Adrenal gland (tissue), 5 donors: Measurements from ENCODE around the gene DOK3.

Experiments used
- CTCF ChIP-seq, 6 experiments: fragments of 450-650 bp in 4 of 6; fragments of 200-600 bp in 2 of 6; sonication (generic) in 1 of 6; IDR thresholded peaks; 1 replicate in 5 of 6; 2 replicates in 1 of 6; pipeline versions ENCODE4 v1.5.1 to v1.8.0; 2016 to 2021; ENCODE audit warnings: antibody characterized with exemption in 6 of 6, mild to moderate bottlenecking in 2 of 6, moderate library complexity in 1 of 6
- POLR2A ChIP-seq, 2 donors: fragments of 450-650 bp; IDR thresholded peaks; one replicate each; pipeline ENCODE4 v1.6.1; 2017; ENCODE audit warnings: antibody characterized with exemption in 2 of 2, mild to moderate bottlenecking in 2 of 2, moderate library complexity in 1 of 2
- donor health status: DM: no; HTN: no; CAD: no.

DNA sequence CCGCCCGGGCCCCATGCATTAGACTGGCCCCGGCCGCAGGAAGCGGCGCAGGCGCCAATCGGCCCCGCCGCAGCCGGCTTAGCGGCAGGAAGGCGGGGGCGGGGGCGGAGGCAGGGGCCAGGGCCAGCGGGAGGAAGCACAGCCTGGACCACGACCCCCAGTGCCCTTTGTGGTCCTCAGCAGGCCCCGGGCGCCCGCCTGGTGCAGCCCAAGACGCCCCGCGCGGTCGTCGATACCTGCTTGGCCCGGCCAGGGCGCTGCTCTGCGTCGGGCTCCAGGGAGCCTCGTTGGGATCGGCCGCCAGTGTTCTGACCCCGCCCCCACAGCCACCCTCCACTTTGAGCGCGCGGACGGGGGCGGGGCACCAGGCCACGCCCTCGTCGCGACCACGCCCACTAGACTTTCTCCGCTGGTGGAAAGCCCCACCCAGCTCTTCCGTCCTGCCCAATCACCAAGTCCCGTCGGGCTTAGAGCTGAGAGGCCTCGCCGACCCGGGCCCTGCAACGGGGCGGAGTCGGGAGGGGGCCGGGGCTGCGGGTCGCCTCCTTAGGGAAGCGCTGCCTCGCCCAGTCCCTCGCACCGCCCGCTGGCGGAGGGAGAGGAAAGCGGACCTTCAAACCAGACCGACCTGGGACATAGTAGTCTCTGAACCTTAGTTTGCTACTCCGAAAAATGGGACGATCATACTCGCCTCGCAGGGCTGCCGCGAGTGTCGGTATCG lies 12.2 kb downstream of the DOK3 start, which contains the start of gene PDLIM7:
- TF ChIP-seq POLR2A (IDR thresholded peaks at IDR 0.05) (peak; percentile 91 to 94), CTCF (IDR thresholded peaks at IDR 0.05) (peak in 2 of 6 experiments; percentile 3 to 18)
